GM23338 (cell line): ENCODE results near the gene NRG3. TPM values are rescaled to one million over a fixed set of nuclear protein-coding genes. Genes with fewer than 3 reads are reported as not detected.

Source experiments
- ATAC-seq: fragments of 200-7000 bp; cut with Tn5 transposase; 3 replicates; pipeline ENCODE4 v1.9.1; 2020
- DNase-seq: peaks from one replicate; pipeline ENCODE4 v3.0.0-alpha.2; 2015; ENCODE audit warnings: low spot score
- H2AFZ ChIP-seq: fragments of 200-600 bp; sonication (generic); 2 replicates; pipeline ENCODE4 v1.8.0; 2016; ENCODE audit warnings: antibody characterized with exemption, mild to moderate bottlenecking, moderate library complexity
- H3F3A ChIP-seq: fragments of 200-600 bp; sonication (generic); replicated peaks from 2 replicates; pipeline ENCODE4 v1.8.0; 2017; ENCODE audit warnings: antibody characterized with exemption, mixed run types, low read depth
- H3K27ac ChIP-seq: fragments of 200-600 bp; sonication (generic); 2 replicates; pipeline ENCODE4 v1.6.1; 2016; ENCODE audit warnings: low read depth
- H3K27me3 ChIP-seq: fragments of 200-600 bp; sonication (generic); 2 replicates; pipeline ENCODE4 v1.8.0; 2016; ENCODE audit warnings: mild to moderate bottlenecking, mixed run types, moderate library complexity; ENCODE audit not compliant: insufficient read depth
- H3K36me3 ChIP-seq: fragments of 200-600 bp; sonication (generic); 2 replicates; pipeline ENCODE4 v1.8.0; 2016; ENCODE audit warnings: mild to moderate bottlenecking; ENCODE audit not compliant: insufficient read depth
- H3K4me1 ChIP-seq: fragments of 200-600 bp; sonication (generic); 2 replicates; pipeline ENCODE4 v1.8.0; 2016; ENCODE audit warnings: mild to moderate bottlenecking, moderate library complexity; ENCODE audit not compliant: insufficient read depth
- H3K4me2 ChIP-seq: fragments of 200-600 bp; sonication (generic); 2 replicates; pipeline ENCODE4 v1.7.1; 2017; ENCODE audit warnings: mixed run types
- H3K4me3 ChIP-seq: fragments of 200-600 bp; sonication (generic); 2 replicates; pipeline ENCODE4 v1.6.1; 2016; ENCODE audit warnings: mixed run types
- H3K79me2 ChIP-seq: fragments of 200-600 bp; sonication (generic); replicated peaks from 2 replicates; pipeline ENCODE4 v1.8.0; 2017; ENCODE audit warnings: mild to moderate bottlenecking; ENCODE audit not compliant: insufficient read depth
- H3K9me2 ChIP-seq: fragments of 200-600 bp; sonication (generic); 2 replicates; pipeline ENCODE4 v1.8.0; 2017; ENCODE audit not compliant: insufficient read depth
- H4K20me1 ChIP-seq: fragments of 200-600 bp; sonication (generic); replicated peaks from 2 replicates; pipeline ENCODE4 v1.8.0; 2017; ENCODE audit warnings: mild to moderate bottlenecking; ENCODE audit not compliant: insufficient read depth
- H3K27ac Mint-ChIP-seq: 2 replicates; pipeline ENCODE4 v1.8.0; 2020; ENCODE audit warnings: inconsistent platforms, mild to moderate bottlenecking, moderate library complexity, mixed read lengths
- H3K27me3 Mint-ChIP-seq: 3 replicates; pipeline ENCODE4 v1.8.0; 2022; ENCODE audit warnings: low read depth, mild to moderate bottlenecking, moderate library complexity, mixed read lengths, inconsistent platforms; ENCODE audit not compliant: insufficient read depth, poor library complexity
- H3K36me3 Mint-ChIP-seq: 3 replicates; pipeline ENCODE4 v1.8.0; 2021; ENCODE audit warnings: low read depth, mild to moderate bottlenecking, inconsistent platforms, moderate library complexity, mixed read lengths
- H3K4me1 Mint-ChIP-seq: 3 replicates; pipeline ENCODE4 v1.8.0; 2020; ENCODE audit warnings: mild to moderate bottlenecking, inconsistent platforms, mixed read lengths
- H3K4me3 Mint-ChIP-seq: 3 replicates; pipeline ENCODE4 v1.8.0; 2021; ENCODE audit warnings: moderate library complexity, mild to moderate bottlenecking, inconsistent platforms, mixed read lengths
- H3K9me3 Mint-ChIP-seq: 3 replicates; pipeline ENCODE4 v1.8.0; 2020; ENCODE audit warnings: moderate library complexity, mild to moderate bottlenecking, inconsistent platforms, mixed read lengths
- CREB1 ChIP-seq: fragments of 250-450 bp; sonication (Bioruptor Pico); IDR thresholded peaks from 2 replicates; pipeline ENCODE4 v1.5.0; 2020; ENCODE audit warnings: low read depth, mild to moderate bottlenecking, moderate library complexity
- CTCF ChIP-seq, 2 experiments: fragments of 200-600 bp in 1 of 2; sonication (generic) in 1 of 2; conservative IDR thresholded peaks; 2 replicates each; pipeline versions ENCODE4 v1.5.1 to v1.6.1; 2016 to 2017; ENCODE audit warnings: antibody characterized with exemption in 2 of 2, low read depth in 2 of 2, mild to moderate bottlenecking in 2 of 2, moderate library complexity in 1 of 2
- ETS1 ChIP-seq: IDR thresholded peaks from 2 replicates; pipeline ENCODE4 v1.6.1; 2016; ENCODE audit warnings: antibody characterized with exemption
- EZH2 ChIP-seq: fragments of 200-600 bp; sonication (generic); IDR thresholded peaks from one replicate; pipeline ENCODE4 v1.8.0; 2017; ENCODE audit warnings: antibody characterized with exemption, mild to moderate bottlenecking, low read depth; ENCODE audit not compliant: unreplicated experiment
- EZH2phosphoT487 ChIP-seq: fragments of 200-600 bp; sonication (generic); IDR thresholded peaks from one replicate; pipeline ENCODE4 v1.8.1; 2018; ENCODE audit warnings: antibody characterized with exemption; ENCODE audit not compliant: unreplicated experiment
- JUNB ChIP-seq: IDR thresholded peaks from one replicate; pipeline ENCODE4 v1.6.1; 2016; ENCODE audit warnings: antibody characterized with exemption; ENCODE audit not compliant: unreplicated experiment
- NANOG ChIP-seq: IDR thresholded peaks from 2 replicates; pipeline ENCODE4 v1.6.1; 2016; ENCODE audit warnings: antibody characterized with exemption, borderline replicate concordance
- POLR2AphosphoS5 ChIP-seq: IDR thresholded peaks from 2 replicates; pipeline ENCODE4 v1.6.1; 2016; ENCODE audit warnings: antibody characterized with exemption, low read depth
- REST ChIP-seq: IDR thresholded peaks from one replicate; pipeline ENCODE4 v1.6.1; 2018; ENCODE audit warnings: antibody characterized with exemption; ENCODE audit not compliant: unreplicated experiment
- STAT1 ChIP-seq: IDR thresholded peaks from one replicate; pipeline ENCODE4 v1.6.1; 2016; ENCODE audit warnings: antibody characterized with exemption; ENCODE audit not compliant: unreplicated experiment
- ZNF114 ChIP-seq: fragments of 250-450 bp; sonication (Bioruptor Pico); IDR thresholded peaks from 2 replicates; pipeline ENCODE4 v1.5.0; 2020; ENCODE audit warnings: mild to moderate bottlenecking, moderate library complexity
- ZNF331 ChIP-seq: fragments of 250-450 bp; sonication (Bioruptor Pico); IDR thresholded peaks from 2 replicates; pipeline ENCODE4 v1.5.0; 2020; ENCODE audit warnings: low read depth, mild to moderate bottlenecking, moderate library complexity
- ZNF462 ChIP-seq: fragments of 250-450 bp; sonication (Bioruptor Pico); IDR thresholded peaks from 2 replicates; pipeline ENCODE4 v1.5.0; 2020; ENCODE audit warnings: mild to moderate bottlenecking, moderate library complexity
- polyA plus RNA-seq: library from polyadenylated mRNA; unstranded; fragments of >200 nt; fragmentation: Nextera tagmentation; extraction: Ambion mirVana; gene quantifications from 2 replicates; pipeline ENCODE4 v1.2.1, GENCODE V29; 2016
- total RNA-seq: library from RNA; depleted of rRNA; stranded (reverse); fragments of >200 nt; shearing (Covaris generic); gene quantifications from 2 replicates; pipeline ENCODE4 v1.2.3, GENCODE V29; 2014

NRG3 gene
- total and polyA plus RNA-seq, 2 experiments from 2014 or later: 1.9 to 3.9 TPM

GRCh38 chr10:82916941-82917340 is 1041.9 kb downstream of the NRG3 start:
- Histone ChIP-seq H3K79me2 (no peaks in the 10 kb centered on the region), H3K4me2 (no peak overlapping the region), H3K27ac (no peak overlapping the region), H3K36me3 (no peaks in the 10 kb centered on the region), H2AFZ (no peak overlapping the region), H3K4me1 (no peaks in the 10 kb centered on the region), H3K27me3 (no peaks in the 10 kb centered on the region), H3F3A (no peaks in the 10 kb centered on the region), H3K4me3 (no peak overlapping the region), H3K9me2 (no peaks in the 10 kb centered on the region), H4K20me1 (no peaks in the 10 kb centered on the region)
- DNase-seq (no peak), ATAC-seq (no peak)
- H3K4me3 Mint-ChIP-seq: no peak overlapping the region
- H3K27me3 Mint-ChIP-seq: no peaks in the 10 kb centered on the region
- peaks cover 14% of the 10 kb centered on the region; the same call in 2 of the 3 replicates for H3K9me3 Mint-ChIP-seq
- H3K27ac Mint-ChIP-seq: no peak overlapping the region
- no peak for TF ChIP-seq ZNF331 (CRISPR knock-in tag)
- TF ChIP-seq REST: no peak
- TF ChIP-seq ZNF462: no peak
- no peak for TF ChIP-seq JUNB
- TF ChIP-seq NANOG: no peak
- TF ChIP-seq ZNF114 (CRISPR knock-in tag): no peak
- no peak for TF ChIP-seq CTCF (conservative IDR thresholded peaks at IDR 0.05; ENCODE audit: low read depth in 2 of 2)
- no peak for TF ChIP-seq CREB1 (CRISPR knock-in tag)
- TF ChIP-seq EZH2: no peak
- no peak for TF ChIP-seq STAT1
- no peak for TF ChIP-seq ETS1
- TF ChIP-seq POLR2AphosphoS5: no peak
- no peak for TF ChIP-seq EZH2phosphoT487
- H3K4me1 Mint-ChIP-seq: no peaks in the 10 kb centered on the region
- peaks cover 8% of the 10 kb centered on the region; the same call in 2 of the 3 replicates for H3K36me3 Mint-ChIP-seq
